HFF-Myc (cell line): ENCODE results near the gene PRKCE.

Experiments used
- DNase-seq: peaks from one replicate; pipeline ENCODE4 v3.0.0-alpha.2; 2011; ENCODE audit warnings: low read depth; ENCODE audit errors: extremely low read depth
- H3K4me3 ChIP-seq: replicated peaks from 2 replicates; pipeline ENCODE4 v1.5.1; 2011; ENCODE audit warnings: low read depth, mild to moderate bottlenecking, control low read depth, low read length
- CTCF ChIP-seq: IDR thresholded peaks from 2 replicates; pipeline ENCODE4 v1.5.1; 2012; ENCODE audit warnings: mild to moderate bottlenecking, low read depth, low read length, control low read depth; ENCODE audit errors: missing control alignments

PRKCE gene

GRCh38 chr2:45938649-45939511 lies 287.4 kb downstream of the PRKCE start:
- no peak for TF ChIP-seq CTCF
- H3K4me3 ChIP-seq = no peak overlapping the region; the same call in 1 of the 2 replicates
- DNase-seq = peak; percentile 96

GRCh38 chr2:45941531-45942236 lies 290.2 kb downstream of the PRKCE start:
- DNase-seq = no peak
- TF ChIP-seq CTCF = no peak

GRCh38 chr2:45942237-45942738 lies 290.8 kb downstream of the PRKCE start:
- H3K4me3 ChIP-seq = no peak overlapping the region
- DNase-seq = no peak
- TF ChIP-seq CTCF = no peak

More at GRCh38 chr2:45941531-45942236, 290.2 kb downstream of the PRKCE start:
- no peak overlapping the region for H3K4me3 ChIP-seq

GRCh38 chr2:45943219-45944044 lies 292.0 kb downstream of the PRKCE start:
- H3K4me3 ChIP-seq = no peak overlapping the region
- TF ChIP-seq CTCF = peak; percentile 16
- no peak for DNase-seq

GRCh38 chr2:45944074-45944473 lies 292.6 kb downstream of the PRKCE start:
- no peak overlapping the region for H3K4me3 ChIP-seq
- DNase-seq = peak; percentile 35
- TF ChIP-seq CTCF = no peak

- TF ChIP-seq CTCF = no peak
- no peak for DNase-seq
- no peak overlapping the region for H3K4me3 ChIP-seq
Measured at GRCh38 chr2:45945302-45945717, 293.8 kb downstream of the PRKCE start.
